Heart left ventricle (tissue), 13 donors: ENCODE data around the gene EIF1.

ENCODE experiments used
- CTCF ChIP-seq, 12 donors: fragments of 200-600 bp; sonication (generic) in 4 of 12; IDR thresholded peaks; one replicate each; pipeline versions ENCODE4 v1.5.0 to v1.8.0; 2018 to 2022; ENCODE audit warnings: antibody characterized with exemption in 12 of 12, mild to moderate bottlenecking in 5 of 12
- POLR2A ChIP-seq, 2 donors: fragments of 450-650 bp; IDR thresholded peaks; one replicate each; pipeline ENCODE4 v1.6.1; 2017; ENCODE audit warnings: antibody characterized with exemption in 2 of 2, mild to moderate bottlenecking in 2 of 2, moderate library complexity in 2 of 2
- donor health status: ischemic (EF 13 %, LVEDD 7.1; RV severe dilation, severe dysfunction).
- donor health status: DM: no; HTN: yes; CAD: no.
- donor health status: DM: no; HTN: no; CAD: no.
- donor health status: ischemic (EF 25% LVEDD 6.9; RV normal size, moderate dysfunction).
- donor health status: ischemic (EF 25% LVEDD 5.7; RV mildly dilated, moderate dysfunction).
- donor health status: ischemic (EF 35%, LVEDD 5.7; RV mildly dilated, moderate dysfunction).
- donor health status: nonischemic (EF 11% LVEDD 7.7; RV severe dilation, severe dysfunction).
- donor health status: DM: yes; HTN: yes; CAD: no.
- donor health status: PGD.
- donor health status: ischemic (EF 29% LVEDD 5.4; RV normal size, mild dysfunction).
- donor health status: nonischemic (EF 23%, LVEDD 6.1; RV moderate dilation, normal function).

- TF ChIP-seq CTCF (IDR thresholded peaks at IDR 0.05) (no peak), POLR2A (IDR thresholded peaks at IDR 0.05) (no peak)
These were observed 33.7 kb upstream of the EIF1 start for GRCh38 chr17:41654678-41655607.
